A204.1 (cell line): ENCODE measurements around the gene KRTAP5-5.
"Not testable (repeated sequence)": the region's sequence is repeated elsewhere in the genome, so short reads cannot be mapped to it uniquely, and the experiment has no call there.

Experiments
- FAIRE-seq: peaks from 2 replicates; lab custom pipeline; 2012; peaks lifted over from hg19 to GRCh38; lab: Jason Lieb, UNC

KRTAP5-5 gene

DNA sequence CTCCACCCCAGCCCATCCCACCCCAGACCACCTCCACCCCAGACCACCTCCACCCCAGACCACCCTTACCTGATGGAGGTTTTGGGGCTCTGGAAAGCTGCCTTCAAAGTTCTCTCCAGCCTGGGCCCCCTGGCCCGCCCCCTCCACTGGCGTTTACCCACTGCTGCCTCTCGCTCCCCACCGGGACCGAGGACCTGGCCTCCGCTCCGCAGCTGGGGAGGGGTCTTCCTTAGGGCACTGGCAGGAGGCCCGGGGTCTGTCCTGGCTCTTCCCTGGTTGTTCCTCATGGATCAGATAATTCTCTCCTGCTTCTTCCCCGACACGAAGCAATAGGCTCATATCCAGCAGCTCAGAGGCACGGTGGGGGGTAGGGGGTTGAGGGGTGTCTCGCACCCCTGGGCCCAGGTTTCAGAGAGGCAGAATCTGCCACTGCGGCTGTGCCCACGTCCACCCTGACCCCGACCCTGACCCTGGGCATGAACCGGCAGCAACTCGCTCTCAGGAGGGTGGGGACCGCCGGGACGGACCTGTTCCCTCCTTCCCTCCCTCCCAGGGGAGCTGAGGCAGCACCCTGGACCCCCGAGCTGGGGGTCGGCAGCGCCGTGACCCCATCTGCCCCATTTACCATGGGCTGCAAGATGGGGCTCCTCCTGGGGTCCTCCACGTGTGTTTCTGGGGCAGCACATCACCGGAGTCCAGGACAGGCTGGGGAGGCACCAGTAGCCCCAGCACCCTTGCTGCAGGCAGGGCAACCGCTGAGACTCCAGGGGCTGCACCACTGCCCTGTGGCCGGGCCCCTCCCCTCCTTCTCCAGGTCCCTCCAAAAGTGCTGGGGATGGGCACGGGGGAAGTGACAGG, 12.9 kb downstream of the KRTAP5-5 start:
- no peak for FAIRE-seq

DNA sequence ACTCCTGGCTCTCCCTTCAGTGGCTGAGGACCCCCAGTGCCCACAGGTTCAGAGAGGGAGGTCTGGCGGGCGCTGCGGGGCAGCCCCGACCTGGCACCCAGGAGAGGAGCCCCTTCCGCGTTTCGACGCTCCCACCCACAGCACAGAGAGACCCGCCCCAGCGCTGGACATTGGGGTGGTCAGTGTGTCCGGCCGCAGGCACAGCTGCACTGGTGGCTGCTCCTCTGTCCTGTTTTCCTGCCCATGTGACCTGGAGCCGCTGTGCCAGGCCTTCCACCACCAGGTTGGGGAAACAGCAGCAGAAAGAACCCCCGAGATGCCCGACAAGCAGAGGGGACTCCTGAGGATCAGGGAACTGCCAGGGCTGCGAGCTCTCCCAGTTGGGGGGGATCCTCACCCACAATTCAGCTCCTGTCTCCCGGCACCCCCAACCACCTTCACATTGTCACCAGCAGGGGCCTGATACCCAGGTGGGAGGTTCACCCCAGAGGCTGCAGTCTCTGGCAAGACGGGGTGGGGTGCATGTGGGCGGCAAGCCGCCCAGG, 13.6 kb downstream of the KRTAP5-5 start:
- FAIRE-seq, result no peak

DNA sequence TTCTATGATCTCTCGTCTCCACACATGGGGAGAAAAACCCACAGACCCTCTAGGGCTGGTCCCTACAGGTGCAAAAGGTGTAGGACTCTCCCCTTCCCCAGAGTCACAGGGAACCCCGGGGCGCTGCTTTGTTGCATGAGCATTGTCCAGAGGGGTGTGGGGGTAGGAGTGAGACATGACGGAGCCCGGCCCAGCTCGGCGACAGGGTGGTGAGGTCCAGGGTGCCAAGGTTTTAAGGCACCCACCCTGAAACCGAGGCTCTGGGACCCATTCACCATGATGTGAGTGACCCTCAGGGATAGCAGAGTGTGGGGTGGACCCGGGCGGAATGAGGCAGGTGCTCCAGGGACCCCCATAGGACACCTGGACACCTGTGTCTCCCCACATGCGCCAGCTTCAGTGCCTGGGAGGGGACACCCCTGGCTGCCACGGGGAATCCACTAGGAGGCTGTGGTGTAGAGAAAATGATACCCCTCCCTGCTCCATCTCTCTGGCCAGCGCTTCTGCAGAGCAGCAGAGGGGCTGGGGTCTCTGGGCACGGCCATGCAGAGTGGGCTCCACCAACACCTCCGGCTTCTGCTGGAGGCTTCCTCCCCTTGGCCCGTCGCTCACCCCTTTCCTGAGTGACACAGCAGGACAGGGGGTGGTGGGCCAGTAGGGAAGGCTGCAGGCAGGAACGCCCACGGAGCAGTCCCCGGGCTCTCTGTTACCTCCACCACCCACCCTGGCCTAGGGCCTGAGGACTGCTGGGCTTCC, 15.2 kb downstream of the KRTAP5-5 start:
- no peak for FAIRE-seq

DNA sequence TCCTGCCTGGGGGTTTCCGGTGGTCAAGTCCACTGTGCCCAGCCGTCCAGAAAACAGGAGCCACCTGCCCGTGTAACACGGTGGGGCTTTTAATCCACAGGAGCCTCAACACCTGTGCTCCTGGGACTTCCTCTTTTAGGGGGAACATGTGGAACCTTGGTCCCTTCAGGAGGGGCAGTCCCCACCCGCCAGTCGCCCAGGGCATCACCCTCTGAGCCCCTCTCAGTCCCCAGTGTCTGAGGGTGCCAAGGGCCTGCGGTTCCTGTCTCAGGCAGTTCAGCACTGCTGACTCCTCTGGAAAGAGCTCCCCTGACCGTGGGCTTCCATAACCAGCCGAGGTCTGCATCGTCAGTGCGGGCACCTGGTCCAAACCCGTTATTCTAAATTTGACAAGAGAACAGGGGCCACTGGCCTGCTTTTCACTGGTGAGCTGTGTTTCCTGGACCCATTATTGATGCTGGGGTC, 15.8 kb downstream of the KRTAP5-5 start:
- no peak for FAIRE-seq

DNA sequence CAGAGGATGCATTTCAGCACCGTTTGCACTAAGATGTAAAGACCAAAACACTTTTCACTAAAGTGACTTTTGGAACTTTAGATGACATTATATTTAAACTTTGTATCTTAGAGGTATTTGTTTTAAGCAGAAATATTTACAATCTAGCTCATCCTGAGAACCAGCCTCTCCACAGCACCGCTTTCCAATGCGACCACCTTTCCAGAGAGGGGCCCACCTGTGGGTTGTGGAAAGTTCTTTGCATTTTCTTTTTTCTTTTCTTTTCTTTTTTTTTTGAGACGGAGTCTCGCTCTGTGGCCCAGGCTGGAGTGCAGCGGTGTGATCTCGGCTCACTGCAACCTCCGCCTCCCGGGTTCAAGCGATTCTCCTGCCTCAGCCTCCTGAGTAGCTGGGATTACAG, 17.0 kb downstream of the KRTAP5-5 start:
- FAIRE-seq, result not testable (repeated sequence)

DNA sequence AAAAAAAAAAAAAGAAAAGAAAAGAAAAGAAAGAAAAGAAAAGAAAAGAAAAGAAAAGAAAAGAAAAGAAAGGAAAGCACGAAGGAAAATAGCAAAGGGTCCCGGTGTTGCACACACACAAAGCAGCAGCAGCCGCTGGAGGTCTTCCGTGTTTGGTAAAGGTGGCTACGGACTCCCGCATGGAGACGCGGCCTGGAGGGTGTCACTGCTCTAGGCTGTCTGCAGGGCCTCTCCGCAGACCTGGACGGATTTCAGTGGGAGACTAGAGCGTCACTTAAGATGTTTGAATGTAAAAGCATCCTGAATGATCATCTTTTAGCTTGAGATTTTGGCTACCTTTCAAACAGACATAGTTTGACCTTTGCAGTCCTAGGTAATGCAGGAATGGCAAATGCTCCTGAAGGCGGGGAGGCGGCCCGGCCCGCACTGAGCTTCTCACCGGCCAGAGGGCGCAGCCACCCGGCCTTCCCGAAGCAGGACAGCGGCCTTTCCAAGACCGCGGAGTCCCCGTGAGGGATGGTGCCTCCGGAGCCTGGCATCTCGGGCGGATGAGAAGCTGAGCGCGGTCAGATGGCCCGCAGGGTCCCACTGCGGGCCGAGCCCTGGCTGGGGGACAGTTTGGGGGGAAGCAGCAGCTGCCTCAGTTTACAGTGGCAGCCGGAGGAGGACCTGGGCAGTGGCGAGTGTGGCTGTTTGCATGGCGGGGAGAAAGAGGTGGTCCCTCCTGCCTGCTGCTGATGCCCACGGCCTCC, 18.5 kb downstream of the KRTAP5-5 start:
- FAIRE-seq, result no peak

DNA sequence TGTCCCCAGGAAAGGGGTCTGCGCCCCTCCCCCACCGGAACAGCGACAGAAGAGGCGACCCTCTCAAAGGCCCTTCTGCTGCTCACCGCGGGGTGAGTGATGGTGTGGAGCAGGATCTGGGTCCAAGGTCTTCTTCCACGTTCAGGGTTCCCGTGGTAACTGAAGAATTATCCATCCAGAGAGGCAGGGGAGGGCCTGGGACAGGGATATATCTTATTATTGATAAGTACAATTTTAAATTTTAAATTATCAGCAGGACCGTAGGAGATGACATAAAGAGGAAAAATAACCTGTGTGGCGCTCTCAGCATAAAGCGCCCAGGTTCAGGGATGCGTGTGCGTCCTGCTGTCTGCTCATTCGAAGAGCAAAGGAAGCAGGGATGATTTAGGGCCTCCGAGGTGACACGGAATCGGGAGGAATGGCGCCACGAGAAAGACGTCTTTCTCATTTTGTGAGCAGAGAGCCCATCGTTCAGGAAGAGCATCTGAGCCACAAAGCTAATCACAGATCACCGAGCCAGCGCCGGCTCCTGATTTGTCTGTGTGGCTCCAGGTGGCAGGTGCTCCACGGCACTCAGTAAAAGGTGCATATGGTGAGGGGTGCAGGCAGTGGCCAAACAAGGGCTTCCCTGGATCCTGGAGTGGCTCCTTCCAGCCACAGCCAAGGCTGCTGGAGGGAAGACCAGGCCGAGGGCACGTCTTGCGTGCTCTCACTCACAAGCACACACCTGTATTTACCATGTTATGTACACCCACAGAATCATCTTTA, 19.3 kb downstream of the KRTAP5-5 start:
- no peak for FAIRE-seq

DNA sequence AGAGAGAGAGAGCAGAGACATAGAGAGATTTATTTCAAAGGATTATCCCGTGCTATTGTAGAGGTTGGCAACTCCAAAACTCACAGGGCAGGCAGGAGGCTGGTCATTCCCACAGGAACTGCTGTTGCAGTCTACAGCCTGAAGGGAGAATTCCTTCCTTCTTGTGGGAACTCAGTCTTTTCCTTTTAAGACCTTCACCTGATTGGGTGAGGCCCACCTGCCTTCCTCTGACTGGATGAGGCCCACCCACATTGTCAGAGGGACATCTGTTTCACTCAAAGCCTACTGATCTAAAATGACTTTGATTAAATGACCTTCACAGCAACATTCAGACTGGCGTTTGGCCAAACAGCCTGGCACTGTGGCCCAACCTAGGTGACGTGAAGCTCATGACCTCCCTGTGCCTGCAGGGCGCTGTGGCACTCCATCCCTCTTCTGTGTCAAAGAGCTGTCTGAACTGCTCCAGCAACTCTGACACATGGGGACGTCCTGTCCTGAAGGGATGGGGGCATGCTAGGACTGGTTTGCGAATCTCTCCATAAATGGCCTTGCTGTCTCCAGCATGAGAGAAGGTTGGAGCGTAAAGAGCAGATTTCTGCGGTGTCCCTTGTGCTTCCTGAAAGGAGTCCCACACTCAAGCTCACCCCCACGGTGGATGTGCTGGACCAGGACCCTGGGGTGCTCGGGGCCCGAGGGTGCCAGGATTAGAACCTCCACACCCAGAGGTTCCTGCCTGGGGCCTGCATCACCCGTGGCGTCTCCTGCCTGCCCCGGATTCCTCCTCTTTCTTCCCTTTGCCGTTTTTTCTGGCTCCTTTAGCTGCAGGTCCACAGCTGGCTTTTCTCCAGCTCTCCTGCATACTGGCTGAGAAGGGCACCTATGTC, 20.7 kb downstream of the KRTAP5-5 start:
- no peak for FAIRE-seq

DNA sequence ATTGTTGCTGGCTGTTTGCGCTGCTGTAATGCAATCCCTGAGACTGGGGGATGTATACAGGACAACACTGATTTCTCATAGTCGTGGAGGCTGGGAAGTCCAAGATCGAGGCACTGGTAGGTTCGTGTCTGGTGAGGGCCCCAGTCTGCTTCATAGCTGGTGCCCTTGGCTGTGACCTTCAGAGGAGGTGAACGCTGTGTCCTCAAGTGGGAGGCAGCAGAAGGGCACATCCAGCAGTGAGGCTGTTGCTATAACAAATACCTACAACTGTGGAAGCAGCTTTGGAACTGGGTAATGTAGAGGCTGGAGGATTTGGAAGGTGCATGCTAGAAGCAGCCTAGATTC, 21.3 kb downstream of the KRTAP5-5 start:
- FAIRE-seq, result no peak

DNA sequence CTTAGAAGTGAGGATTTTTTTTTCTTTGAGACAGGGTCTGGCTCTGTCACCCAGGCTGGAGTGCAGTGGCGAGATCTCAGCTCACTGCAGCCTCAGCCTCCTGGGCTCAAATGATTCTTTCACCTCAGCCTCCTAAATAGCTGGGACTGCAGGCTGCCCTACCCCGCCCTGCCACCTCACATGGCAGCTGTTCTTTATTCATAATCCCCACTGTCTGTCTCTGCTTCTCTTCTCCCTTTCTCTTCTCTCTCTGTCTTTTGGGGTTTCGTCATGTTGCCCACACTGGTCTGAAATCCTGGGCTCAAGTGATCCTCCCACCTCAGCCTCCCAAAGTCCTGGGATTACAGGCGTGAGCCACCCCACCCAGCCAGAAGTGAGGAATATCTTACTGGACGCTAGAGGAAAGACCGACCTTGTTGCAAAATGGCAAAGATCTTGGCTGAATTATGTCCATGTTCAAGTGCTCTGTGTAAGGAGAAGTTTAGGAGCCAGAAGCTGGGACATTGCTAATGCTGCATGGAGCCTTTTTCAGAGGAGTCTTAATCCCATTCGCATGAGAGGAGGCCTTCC, 21.9 kb downstream of the KRTAP5-5 start:
- FAIRE-seq, result no peak

DNA sequence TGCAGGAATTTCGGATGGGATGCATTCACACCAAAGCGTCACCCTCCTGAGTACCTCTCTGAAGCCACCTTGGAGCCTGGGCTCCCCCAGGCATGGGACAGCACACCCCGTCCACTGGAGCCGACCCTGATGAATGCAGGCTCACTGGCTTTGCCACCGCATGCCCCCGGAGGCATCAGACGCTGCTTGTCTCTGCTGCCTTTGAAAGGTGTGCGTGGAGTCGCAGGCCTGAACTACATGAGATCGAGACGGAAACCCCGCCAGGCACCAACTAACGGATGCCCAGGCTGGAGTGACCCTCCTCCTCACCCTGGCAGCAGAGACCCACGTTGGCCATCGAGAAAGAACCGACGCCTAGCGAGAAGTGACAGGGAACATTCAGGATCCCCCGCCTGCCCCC, 22.5 kb downstream of the KRTAP5-5 start:
- no peak for FAIRE-seq

DNA sequence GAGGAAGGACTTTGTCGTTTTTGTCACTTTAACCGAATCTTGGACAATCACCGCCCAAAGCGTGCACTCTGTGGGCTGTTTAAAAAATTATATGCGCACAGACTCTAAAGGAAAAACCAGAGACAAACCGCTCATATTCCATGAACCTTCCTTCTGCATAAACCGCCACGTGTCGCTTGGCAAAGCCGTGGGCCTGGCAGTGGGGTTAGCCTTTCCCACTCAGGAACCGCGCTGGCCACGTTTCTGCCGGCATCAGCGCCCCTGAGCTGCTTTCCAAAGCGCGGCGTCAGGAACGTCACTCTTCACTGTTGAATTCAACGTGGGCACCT, 22.8 kb downstream of the KRTAP5-5 start:
- no peak for FAIRE-seq

DNA sequence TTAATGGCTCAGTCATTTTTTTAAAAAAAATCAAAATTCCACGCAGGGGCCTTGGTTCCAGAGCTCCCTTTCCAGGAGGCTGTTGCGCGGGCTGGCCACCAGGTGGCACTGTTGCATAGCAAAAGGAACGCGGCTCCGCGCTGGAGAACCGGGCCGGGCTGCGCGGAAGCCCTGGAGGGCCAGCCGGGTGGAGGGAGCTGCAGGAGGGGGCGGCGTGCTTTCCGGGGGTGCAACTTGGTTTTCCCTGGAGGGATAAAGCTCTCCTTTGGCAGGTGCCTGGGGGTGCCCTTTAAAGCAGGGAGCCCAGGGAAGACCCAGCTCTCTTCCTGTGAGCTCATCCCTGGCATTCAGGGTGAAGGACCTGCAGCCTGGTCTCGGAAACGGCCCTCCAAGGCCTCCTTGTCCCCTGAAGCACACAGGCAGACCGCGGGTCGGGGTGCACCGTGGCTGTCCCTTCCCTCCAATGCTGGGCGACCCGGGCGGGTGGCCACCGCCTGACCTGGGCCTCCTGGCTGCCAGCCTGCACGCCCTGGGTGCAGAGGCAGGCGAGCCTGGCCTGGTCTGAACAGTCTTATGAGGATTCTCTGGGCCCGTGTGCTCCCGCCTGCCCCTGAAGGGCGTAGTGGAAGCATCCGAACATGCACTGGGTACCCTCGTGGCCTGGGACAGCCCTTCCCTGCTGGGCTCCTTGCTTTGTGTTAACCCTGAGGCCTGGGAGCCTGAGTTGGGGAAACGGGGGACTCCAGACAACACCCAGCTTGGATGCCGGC, 23.4 kb downstream of the KRTAP5-5 start:
- no peak for FAIRE-seq

DNA sequence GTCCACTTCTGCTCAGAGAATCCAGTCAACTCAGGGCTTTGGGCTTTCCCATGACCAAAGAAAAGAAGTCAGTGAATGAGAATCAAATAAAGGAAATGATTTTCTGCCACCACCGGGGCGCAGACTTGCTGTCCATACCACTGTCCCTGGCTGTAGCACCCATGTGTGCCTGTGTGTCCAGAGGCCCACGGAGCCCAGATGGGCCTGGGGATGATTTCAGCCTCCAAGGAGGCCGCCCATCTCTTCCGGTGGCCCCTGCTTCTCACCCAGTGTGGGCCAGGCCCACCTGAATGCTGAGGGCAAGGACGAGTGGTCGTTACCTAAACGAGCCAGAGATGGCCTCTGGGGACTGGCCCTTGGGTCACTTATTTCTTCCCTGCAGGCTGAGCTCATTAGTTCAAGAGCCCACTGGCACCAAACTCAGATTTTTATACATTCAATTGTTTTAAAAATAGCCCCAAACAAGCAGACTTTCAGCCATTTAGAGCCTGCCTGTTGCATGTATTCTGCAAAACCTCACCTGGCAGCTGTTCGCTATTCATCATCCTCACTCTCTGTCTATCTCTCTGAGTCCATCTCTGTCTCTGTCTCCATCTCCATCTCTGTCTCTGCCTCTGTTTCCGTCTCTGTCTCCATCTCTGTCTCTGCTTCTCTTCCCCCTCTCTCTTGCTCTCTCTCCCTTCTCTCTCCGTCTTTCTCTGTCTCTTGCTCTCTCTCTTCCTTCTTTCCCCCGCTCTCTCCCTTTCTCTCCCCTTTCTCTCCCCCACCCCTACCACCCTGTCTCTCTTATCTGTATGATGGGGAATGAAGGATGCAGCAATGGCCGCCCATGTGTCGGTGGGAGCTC, 24.2 kb downstream of the KRTAP5-5 start:
- no peak for FAIRE-seq

DNA sequence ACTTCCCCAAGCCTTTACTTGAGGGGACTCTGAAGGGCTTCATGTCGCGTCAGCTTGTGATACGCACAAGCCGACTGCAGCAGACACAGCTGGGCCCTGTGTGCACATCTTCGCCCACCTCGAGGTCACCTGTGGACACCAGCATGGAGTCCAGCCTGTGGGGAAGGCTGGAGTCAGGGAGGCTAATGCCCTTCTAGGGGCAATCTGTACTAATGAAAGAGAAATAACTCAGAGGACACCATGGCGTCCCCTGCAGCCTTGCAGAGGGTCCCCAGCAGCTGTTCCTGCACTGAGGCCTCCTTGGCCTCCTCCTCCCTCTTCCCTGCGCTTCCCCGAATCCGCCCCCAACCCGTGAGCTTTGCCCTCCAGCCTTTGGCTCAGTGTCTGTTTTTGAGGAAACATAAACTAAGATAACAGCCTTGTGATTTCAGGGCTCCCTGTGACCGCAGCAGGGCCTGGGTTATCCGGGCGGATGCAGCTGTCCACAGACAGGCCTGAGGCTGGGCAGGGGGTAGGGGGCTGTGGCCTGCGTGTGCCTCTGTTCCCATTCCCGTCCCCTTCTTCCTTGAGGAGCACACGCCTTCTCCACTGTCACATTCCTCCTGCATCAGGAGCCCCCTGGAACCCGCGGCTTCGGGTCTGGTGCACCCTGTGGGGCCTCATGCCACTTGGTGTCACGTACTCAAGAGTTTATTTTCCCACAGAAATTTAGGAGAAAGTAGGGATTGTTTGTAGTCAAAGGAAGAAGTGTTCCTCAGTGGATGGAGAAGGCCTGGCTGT, 25.0 kb downstream of the KRTAP5-5 start:
- no peak for FAIRE-seq

DNA sequence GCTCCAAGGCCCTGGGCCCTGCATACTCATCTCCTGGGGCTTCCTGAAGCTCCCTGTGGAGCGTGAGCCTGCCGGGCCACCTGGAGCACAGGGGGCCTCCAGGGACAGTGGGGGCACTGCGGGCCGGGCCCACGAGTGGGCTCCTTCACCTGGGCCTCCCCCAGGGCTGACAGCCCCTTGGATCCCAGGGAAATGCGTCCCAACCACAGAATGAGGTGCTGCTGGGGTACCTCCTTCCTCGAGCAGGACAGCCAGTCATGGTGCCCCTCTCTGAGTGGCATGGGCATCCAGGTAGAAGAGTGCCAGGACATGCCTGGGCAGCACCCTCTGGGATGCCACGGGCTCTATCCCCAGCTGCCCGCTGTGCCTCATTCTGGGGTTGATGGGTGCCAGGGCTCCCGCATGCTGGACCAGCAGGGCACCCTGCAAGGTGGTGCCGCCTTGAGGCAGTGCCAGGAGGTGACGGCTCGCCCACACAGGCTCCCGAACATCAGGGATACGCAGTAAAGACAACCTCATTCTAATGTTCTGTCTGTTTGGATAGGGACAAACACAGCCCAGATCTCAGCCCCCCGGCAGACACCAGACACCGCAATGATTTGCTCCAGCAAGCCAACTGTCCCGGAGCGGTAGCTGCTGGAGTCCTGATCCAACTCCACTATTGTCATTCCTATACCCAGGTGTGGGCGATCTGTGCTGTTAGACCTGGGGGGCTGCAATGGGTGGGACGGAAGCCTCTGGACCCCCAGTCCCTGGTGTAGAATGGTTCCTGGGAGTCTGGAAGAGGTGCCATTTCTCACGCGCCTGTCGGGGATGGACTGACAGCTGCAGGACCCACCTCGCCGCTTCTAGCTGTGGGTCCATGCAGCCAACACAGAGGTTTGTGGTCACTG, 25.8 kb downstream of the KRTAP5-5 start:
- FAIRE-seq, result no peak

DNA sequence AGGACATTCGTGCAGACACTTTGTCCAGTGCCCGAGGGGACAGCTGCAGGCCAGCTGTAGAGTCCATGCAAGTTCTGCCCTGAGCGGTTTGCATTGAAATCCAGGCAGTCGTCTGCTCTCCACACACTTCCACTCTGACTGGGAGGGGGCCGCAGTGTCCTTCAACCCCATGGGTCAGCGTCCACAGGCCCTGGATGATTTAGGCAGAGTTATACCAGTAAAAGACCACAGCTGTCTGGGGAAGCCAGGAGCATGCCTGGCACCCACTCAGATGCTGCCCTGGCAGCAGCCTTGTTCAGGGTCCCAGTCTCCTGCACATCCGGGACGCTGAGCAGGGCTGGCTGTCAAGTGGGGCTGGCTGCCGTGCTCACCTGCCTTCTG, 26.5 kb downstream of the KRTAP5-5 start:
- no peak for FAIRE-seq
